HL-60 (cell line): ENCODE results near the gene SKA3.

Experiments
- DNase-seq, 2 experiments: peaks; one replicate each; pipeline ENCODE4 v3.0.0-alpha.2; 2010 to 2020; ENCODE audit warnings: low read depth in 1 of 2, low spot score in 1 of 2
- H3K27ac ChIP-seq: fragments of 250-450 bp; sonication (Bioruptor Pico); replicated peaks from 2 replicates; pipeline ENCODE4 v1.5.1; 2020; ENCODE audit warnings: mild to moderate bottlenecking, moderate library complexity
- H3K27me3 ChIP-seq: fragments of 250-450 bp; sonication (Bioruptor Pico); 2 replicates; pipeline ENCODE4 v1.5.1; 2021; ENCODE audit warnings: mild to moderate bottlenecking, moderate library complexity; ENCODE audit not compliant: insufficient read depth, poor library complexity, severe bottlenecking
- H3K4me3 ChIP-seq: replicated peaks from 2 replicates; pipeline ENCODE4 v1.5.1; 2011; ENCODE audit warnings: mild to moderate bottlenecking, control low read depth, low read length; ENCODE audit not compliant: insufficient read depth
- GABPA ChIP-seq: IDR thresholded peaks from 2 replicates; pipeline ENCODE4 v1.6.1; 2012; ENCODE audit warnings: low read depth
- POLR2AphosphoS5 ChIP-seq: IDR thresholded peaks from 2 replicates; pipeline ENCODE4 v1.6.1; 2012; ENCODE audit warnings: low read depth
- SPI1 ChIP-seq: IDR thresholded peaks from 2 replicates; pipeline ENCODE4 v1.6.1; 2012; ENCODE audit warnings: low read depth, mild to moderate bottlenecking, borderline replicate concordance
- TF ChIP-seq, protein P1 (sequence below): IDR thresholded peaks from one replicate; pipeline ENCODE4 v1.5.1; 2011; ENCODE audit warnings: low read length, control low read depth, inconsistent platforms; ENCODE audit not compliant: insufficient read depth
- TF ChIP-seq, protein P2 (sequence below): IDR thresholded peaks from 2 replicates; pipeline ENCODE4 v1.6.1; 2012; ENCODE audit warnings: low read depth; ENCODE audit not compliant: insufficient replicate concordance

The SKA3 gene

DNA sequence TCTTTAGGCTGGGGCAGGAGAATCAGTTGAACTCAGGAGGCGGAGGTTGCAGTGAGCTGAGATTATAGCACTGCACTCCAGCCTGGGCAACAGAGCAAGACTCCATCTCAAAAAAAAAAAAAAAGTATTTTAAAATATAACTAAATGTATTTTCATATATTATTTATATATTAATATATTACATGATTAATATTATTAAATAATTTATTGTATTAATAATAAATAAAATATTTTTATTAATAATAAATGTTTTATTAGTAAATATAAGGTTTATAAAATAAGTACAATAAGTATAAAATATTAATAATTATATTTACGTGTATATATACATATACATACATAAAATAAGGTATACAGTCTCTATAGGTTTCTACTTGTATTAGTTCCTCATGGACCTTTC lies 56.8 kb downstream of the SKA3 start:
- H3K27me3 ChIP-seq = no peaks in the 10 kb centered on the region
- H3K4me3 ChIP-seq = no peak overlapping the region
- no peak for DNase-seq
- no peak overlapping the region for H3K27ac ChIP-seq
- TF ChIP-seq POLR2AphosphoS5 (no peak), SPI1 (no peak), GABPA (no peak)
- TF ChIP-seq, protein P1, sequence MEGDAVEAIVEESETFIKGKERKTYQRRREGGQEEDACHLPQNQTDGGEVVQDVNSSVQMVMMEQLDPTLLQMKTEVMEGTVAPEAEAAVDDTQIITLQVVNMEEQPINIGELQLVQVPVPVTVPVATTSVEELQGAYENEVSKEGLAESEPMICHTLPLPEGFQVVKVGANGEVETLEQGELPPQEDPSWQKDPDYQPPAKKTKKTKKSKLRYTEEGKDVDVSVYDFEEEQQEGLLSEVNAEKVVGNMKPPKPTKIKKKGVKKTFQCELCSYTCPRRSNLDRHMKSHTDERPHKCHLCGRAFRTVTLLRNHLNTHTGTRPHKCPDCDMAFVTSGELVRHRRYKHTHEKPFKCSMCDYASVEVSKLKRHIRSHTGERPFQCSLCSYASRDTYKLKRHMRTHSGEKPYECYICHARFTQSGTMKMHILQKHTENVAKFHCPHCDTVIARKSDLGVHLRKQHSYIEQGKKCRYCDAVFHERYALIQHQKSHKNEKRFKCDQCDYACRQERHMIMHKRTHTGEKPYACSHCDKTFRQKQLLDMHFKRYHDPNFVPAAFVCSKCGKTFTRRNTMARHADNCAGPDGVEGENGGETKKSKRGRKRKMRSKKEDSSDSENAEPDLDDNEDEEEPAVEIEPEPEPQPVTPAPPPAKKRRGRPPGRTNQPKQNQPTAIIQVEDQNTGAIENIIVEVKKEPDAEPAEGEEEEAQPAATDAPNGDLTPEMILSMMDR = no peak
- TF ChIP-seq, protein P2, sequence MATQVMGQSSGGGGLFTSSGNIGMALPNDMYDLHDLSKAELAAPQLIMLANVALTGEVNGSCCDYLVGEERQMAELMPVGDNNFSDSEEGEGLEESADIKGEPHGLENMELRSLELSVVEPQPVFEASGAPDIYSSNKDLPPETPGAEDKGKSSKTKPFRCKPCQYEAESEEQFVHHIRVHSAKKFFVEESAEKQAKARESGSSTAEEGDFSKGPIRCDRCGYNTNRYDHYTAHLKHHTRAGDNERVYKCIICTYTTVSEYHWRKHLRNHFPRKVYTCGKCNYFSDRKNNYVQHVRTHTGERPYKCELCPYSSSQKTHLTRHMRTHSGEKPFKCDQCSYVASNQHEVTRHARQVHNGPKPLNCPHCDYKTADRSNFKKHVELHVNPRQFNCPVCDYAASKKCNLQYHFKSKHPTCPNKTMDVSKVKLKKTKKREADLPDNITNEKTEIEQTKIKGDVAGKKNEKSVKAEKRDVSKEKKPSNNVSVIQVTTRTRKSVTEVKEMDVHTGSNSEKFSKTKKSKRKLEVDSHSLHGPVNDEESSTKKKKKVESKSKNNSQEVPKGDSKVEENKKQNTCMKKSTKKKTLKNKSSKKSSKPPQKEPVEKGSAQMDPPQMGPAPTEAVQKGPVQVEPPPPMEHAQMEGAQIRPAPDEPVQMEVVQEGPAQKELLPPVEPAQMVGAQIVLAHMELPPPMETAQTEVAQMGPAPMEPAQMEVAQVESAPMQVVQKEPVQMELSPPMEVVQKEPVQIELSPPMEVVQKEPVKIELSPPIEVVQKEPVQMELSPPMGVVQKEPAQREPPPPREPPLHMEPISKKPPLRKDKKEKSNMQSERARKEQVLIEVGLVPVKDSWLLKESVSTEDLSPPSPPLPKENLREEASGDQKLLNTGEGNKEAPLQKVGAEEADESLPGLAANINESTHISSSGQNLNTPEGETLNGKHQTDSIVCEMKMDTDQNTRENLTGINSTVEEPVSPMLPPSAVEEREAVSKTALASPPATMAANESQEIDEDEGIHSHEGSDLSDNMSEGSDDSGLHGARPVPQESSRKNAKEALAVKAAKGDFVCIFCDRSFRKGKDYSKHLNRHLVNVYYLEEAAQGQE = no peak

DNA sequence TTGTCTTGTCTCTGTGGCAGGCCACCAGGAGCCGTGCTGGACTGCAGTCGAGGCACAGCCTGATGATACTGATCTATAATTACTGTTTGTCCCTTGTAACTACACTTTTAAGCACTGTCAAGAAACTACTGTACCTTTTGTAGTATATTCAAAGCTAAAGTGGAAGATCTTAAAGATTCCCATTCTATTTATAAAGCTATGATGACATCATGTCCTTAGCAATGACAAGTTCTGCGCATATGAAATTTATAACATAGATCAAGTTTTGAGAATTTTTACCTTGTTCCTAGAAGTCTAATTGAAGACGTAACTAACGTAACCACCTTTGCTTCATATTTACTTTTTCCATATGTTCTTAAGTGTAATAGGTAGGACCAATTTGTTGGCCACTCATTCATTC lies 58.2 kb downstream of the SKA3 start:
- DNase-seq = no peak
- Histone ChIP-seq H3K4me3 (no peak overlapping the region), H3K27ac (no peak overlapping the region), H3K27me3 (no peaks in the 10 kb centered on the region)
- TF ChIP-seq GABPA (no peak), SPI1 (no peak), POLR2AphosphoS5 (no peak)
- TF ChIP-seq, protein P2 = no peak
- TF ChIP-seq, protein P1 = no peak

DNA sequence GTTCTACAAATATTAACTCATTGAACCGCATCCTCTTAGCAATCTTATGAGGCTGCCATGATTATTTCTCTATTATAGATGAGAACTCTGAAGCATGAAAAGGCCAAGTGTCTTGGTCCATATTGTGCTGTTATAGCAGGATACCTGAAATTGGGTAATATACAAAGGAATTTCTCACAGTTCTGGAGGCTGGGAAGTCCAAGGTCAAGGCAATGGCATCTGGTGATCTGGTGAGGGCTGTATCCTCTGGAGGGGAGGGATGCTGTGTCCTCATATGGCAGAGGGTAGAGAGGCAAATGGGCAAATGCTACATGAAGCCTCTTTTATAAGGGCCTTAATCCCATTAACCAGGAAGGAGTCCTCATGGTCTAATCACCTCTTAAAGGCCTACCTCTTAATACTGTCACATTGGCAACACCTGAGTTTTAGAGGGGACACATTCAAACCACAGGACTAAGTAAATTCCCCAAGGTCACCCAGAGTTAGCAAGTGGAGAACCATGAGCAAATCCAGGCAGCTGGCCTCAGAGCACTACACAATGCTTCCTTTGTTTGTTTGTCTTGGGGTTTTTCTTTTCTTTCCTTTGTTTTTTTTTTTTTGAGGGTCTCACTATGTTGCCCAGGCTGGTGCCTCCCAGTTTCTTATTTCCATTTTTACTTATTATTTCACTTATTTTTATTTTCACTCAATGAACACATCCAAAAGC lies 59.1 kb downstream of the SKA3 start:
- H3K27me3 ChIP-seq = no peaks in the 10 kb centered on the region
- TF ChIP-seq, protein P2 = no peak
- TF ChIP-seq, protein P1 = no peak
- TF ChIP-seq POLR2AphosphoS5 (no peak), SPI1 (no peak), GABPA (no peak)
- no peak overlapping the region for H3K27ac ChIP-seq
- no peak for DNase-seq
- H3K4me3 ChIP-seq = no peak overlapping the region
